Right kidney (tissue), 1 donor: ENCODE data around the gene KRT40.

Source experiments
- DNase-seq: peaks from one replicate; pipeline ENCODE4 v3.0.0-alpha.2; 2016

The KRT40 gene

GRCh38 chr17:40996829-40997228, 12.7 kb upstream of the KRT40 start:
- no peak for DNase-seq

GRCh38 chr17:40995116-40995515, 11.0 kb upstream of the KRT40 start:
- DNase-seq, result no peak

- DNase-seq, result no peak
Measured at GRCh38 chr17:40993839-40994238, 9.7 kb upstream of the KRT40 start, which contains the start of gene KRTAP3-3. Gene KRTAP3-3 (minus strand): TSS chr17:40994164. CDS start chr17:40994097, 67 bp downstream.

GRCh38 chr17:40993084-40993483, 9.0 kb upstream of the KRT40 start:
- DNase-seq, result no peak

GRCh38 chr17:40992666-40993065, 8.5 kb upstream of the KRT40 start:
- DNase-seq, result no peak

GRCh38 chr17:40986920-40987319, 2.8 kb upstream of the KRT40 start:
- no peak for DNase-seq

GRCh38 chr17:40981115-40981514, 3.0 kb downstream of the KRT40 start:
- DNase-seq, result no peak

- peak; percentile 22 for DNase-seq
Measured at GRCh38 chr17:40980596-40980995, 3.5 kb downstream of the KRT40 start.

- no peak for DNase-seq
Measured at GRCh38 chr17:40980117-40980516, 4.0 kb downstream of the KRT40 start.

- no peak for DNase-seq
Measured at GRCh38 chr17:40978575-40979151, 5.5 kb downstream of the KRT40 start.

- no peak for DNase-seq
Measured at GRCh38 chr17:40975516-40975915, 8.6 kb downstream of the KRT40 start.

GRCh38 chr17:40974366-40974765, 9.8 kb downstream of the KRT40 start:
- DNase-seq, result no peak

GRCh38 chr17:40967582-40967981, 16.5 kb downstream of the KRT40 start:
- no peak for DNase-seq

- no peak for DNase-seq
Measured at GRCh38 chr17:40966848-40967247, 17.3 kb downstream of the KRT40 start, which contains the start of gene KRT39. Gene KRT39 (minus strand): TSS chr17:40966948. CDS start chr17:40966856, 92 bp downstream.

GRCh38 chr17:40963838-40964237, 20.3 kb downstream of the KRT40 start:
- no peak for DNase-seq

- no peak for DNase-seq
Measured at GRCh38 chr17:40962059-40962561, 22.0 kb downstream of the KRT40 start.

- no peak for DNase-seq
Measured at GRCh38 chr17:40961591-40961990, 22.5 kb downstream of the KRT40 start.

GRCh38 chr17:40960144-40960543, 24.0 kb downstream of the KRT40 start:
- DNase-seq, result no peak

- DNase-seq, result no peak
Measured at GRCh38 chr17:40958086-40958953, 25.8 kb downstream of the KRT40 start.

- no peak for DNase-seq
Measured at GRCh38 chr17:40956401-40957254, 27.5 kb downstream of the KRT40 start.

GRCh38 chr17:40953881-40954280, 30.2 kb downstream of the KRT40 start:
- DNase-seq, result no peak

GRCh38 chr17:40952661-40953060, 31.5 kb downstream of the KRT40 start:
- DNase-seq, result no peak

- no peak for DNase-seq
Measured at GRCh38 chr17:40952154-40952553, 32.0 kb downstream of the KRT40 start.
